Left ventricle myocardium superior (tissue), 1 donor: ENCODE results near the gene AFMID. TPM values are rescaled to one million over a fixed set of nuclear protein-coding genes. Genes with fewer than 3 reads are reported as not detected.

Source experiments
- ATAC-seq: fragments of 200-7000 bp; cut with Tn5 transposase; one replicate; pipeline ENCODE4 v1.9.1; 2020; ENCODE audit warnings: mild to moderate bottlenecking, moderate library complexity
- DNase-seq: peaks from one replicate; pipeline ENCODE4 v3.0.0-alpha.2; 2020
- intact Hi-C: fragments of 100-400 bp; cut with micrococcal nuclease; formaldehyde crosslinking; loops from one replicate; pipeline ENCODE4 v1.11.0; 2022
- total RNA-seq: library from RNA; stranded (reverse); fragmentation: NEBNext Ultra II Directional; extraction: Animal tissue kit (Norgen Biotek cat#: 25700); gene quantifications from one replicate; pipeline ENCODE4 v1.2.1, GENCODE V29; 2021
- donor health status: DM: no; HTN: yes; CAD: no; lungs with severe emphysema.

Gene AFMID
- total RNA-seq, 1 donor from 2014 or later = 45.0 TPM

DNA sequence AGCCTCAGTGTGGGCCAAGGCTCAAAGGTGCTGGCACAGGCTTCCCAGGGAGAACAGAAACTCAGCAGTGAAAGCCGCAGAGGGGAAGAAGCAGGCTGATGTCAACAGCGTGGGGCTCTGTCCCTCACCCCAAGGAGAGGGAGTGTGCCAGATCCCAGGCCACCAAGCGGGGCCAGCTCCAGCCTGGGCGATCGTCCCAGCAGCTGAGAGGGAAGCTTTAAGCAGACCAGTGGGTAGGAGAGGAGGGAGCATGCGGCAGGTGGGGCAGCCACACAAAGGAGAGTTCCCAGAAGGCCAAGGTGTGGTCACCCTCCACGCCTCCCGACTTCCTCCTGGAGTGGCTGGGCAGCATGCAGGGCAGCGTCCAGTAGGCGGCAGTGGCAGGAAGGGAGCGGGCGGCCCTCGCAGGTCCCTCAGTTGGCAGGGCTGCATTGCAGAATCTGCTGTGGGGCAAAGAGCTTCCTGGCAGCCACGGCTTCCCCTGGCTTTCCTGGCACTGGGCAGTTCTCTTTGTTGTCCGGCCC lies 12.8 kb upstream of the AFMID start:
- ATAC-seq (peak; percentile 74), DNase-seq (peak; percentile 91)
- intact Hi-C loops = no loop called here

DNA sequence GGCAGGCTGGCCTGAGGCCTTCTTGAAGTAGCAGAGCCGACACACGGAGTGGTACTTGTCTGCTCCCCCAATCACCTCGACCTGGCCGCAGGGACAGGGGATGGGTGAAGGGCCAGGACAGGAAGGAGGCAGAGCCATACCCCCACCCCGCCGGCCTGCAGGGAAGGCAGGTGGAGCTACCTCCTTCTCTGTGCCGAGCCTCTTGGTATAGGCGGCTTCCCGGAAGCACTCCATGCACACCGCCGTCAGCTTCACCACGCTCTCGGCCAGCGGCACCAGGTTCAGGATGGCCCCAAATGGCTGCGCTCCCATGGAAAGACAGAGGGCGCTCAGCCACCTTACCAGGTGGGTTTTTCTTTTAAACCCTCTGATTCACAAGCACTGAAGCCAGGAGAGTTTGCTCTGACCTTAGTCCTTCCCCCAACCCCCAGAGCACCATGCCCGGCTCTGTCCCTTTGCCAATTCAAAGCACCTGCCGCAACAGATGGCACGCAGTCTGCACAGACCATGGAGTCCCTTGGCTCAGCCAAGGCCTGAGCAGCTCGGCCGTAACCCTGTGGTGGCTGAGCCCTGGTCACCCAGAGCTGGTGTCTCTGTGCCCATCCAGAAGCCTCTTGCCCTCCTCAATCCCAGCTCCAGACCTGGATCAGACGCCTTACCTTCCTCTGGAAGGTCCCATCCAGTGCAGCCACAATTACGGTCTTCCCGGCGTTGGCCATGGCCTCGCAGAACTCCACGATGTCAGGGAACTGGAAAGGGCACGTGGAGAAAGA lies 12.1 kb upstream of the AFMID start:
- DNase-seq = no peak
- intact Hi-C loops = no loop called here
- ATAC-seq = peak; percentile 3

DNA sequence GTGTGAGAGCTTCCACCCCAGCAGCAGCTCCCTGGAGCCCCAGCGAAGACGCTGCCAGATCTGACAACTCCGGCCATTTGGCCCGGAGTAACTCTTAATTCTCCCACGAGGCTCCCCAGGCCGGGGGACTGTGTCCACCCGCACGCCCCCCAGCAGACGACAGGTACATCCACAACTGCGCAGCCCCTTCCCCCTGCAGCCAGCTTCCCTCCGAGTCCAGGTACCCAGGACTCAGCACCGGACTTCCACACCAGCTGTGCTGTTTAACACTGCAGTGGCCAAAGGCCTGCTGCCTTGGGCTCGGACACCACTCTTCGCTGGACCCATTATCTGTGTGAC lies 11.6 kb upstream of the AFMID start:
- ATAC-seq = no peak
- intact Hi-C loops = no loop called here
- no peak for DNase-seq

DNA sequence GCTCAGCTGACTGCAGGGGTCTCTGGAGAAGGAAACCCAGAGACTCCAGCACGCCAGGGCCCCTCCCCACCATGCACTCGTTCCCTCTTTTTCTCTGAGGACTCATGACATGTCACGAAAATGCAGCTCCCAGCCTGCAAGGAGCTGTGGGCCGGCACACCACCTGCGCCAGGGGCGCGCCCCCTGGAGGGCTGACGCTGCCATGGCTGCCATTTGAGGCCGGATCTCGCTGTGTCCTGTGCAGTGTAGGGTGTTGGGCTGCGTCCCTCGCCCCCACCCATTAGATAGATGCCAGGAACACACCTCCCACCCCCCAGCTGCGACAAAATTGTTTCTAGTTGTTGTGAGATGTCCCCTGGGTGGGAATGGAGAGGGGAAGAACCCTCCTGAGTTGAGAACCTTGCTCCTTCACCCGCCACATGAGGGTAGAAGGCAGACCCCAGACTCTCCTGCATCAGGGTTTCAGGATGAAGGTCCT lies 10.6 kb upstream of the AFMID start:
- intact Hi-C loops = no loop called here
- DNase-seq (peak; percentile 89), ATAC-seq (peak; percentile 31)

DNA sequence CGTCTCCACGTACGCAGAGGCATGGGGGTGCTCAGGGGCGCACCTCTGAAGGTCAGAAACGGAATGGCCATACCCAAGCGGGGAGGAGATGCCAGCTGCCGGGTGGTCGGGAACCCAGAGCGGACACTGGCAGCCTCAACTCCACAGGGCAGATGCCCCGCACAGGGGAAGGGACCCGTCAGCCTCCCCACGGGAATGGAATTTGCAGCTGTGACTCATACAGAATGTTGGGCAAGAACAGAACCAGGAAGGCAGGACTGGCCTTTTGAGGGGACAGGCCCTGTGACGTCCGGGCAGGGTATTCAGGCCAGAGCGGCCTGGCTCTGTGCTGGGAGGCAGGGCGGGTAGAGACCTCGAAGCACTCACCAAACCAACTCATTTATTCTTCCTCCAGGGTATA lies 7.8 kb upstream of the AFMID start:
- ATAC-seq = no peak
- DNase-seq = no peak
- intact Hi-C loops = no loop called here

DNA sequence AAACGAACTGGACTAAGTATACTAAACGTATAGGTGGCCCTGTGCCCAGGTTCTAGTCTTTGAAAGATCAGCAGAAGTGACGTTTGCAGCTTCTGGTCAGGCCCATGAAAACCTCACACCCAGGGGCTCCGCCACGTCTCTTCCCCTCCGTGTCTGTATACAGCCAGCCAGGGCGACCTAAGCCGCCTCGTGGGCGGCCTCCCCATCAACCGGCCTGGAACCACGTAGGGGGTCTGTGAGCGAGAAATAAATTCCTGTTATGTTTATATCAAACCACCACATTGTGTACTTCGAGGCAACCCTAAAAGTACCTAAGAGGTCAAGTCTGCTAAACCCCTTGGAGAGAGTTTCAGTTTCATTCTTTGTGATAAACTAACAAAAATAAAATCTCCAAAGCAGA lies 7.1 kb upstream of the AFMID start:
- no peak for DNase-seq
- intact Hi-C loops = no loop called here

DNA sequence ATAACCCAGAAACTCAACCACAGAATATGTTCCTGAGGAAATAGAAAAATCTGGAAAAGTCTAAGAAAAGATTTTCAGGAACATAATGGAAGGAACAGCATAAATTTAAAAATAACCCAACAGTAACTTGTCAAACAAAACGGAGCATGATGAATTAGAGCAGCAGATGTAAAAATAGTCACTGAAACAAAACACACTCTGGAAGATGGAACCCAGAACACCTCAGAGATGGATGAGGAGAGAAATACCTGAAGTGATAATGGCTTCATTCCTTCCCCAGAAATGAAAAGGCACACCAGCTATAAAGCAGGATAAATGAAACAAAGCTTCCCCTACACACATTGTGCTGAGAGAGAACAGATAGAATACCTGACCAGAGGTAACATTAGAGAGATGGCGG lies 6.7 kb upstream of the AFMID start:
- DNase-seq = no peak
- ATAC-seq = no peak
- intact Hi-C loops = no loop called here

More for the DNA sequence above, 7.1 kb upstream of the AFMID start:
- no peak for ATAC-seq

DNA sequence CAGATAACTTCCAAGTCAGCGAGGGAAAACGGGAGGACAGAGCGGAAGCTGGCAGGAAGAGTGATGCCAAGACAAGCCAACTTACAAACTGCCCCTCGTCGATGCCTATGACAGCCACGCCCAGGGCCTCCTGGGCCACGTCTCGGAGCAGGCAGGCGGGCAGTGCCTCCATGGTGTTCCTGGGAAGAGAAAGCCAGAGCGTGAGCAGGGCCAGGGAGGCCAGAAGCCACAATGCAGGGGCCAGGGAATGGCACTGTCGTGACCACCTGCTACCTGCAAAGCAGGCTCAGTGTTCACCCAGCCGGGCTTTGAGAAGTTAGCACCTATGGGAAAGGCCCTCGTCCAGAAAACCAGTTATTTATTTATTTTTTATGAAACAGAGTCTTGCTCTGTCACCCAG lies 4.7 kb upstream of the AFMID start:
- DNase-seq (no peak), ATAC-seq (no peak)
- intact Hi-C loops = no loop called here

DNA sequence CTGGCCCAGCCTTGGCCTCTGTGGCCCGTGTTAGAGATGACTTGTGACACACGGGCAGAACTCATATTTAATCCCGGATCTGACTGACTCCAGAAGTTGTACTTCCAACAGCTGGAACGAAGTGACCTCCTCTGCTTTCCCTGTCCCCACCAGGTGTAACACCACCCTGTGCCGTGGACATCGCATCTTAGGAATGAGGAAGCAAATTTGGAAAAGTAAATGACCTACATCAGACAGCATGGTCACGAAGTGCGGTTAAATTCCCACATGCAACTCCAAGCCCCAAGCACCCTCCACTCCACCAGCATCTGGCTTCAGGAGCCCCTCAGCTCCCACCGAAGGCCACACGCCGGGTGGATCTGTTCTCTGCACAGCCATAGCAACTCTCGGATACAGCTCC lies 3.2 kb upstream of the AFMID start:
- DNase-seq (no peak), ATAC-seq (no peak)
- intact Hi-C loops = no loop called here

DNA sequence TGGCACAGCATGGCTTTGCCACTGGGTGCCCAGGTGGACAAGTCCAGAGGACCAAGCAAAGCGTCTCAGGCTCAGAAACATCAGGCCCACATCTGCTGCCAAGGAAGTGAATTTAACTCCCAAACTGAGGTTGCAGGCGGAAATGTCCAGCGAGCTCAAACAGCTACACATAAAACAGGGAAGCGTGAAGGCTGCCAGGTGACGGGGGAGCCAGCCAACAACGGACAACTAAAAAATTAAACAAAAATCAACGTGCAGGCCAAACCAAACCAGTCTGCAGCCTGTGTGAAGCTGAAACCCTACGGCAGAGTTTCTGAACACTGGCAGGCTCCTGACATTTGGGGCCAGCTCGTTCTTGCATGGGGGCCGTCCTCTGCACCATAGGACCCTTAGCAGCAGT lies 2.8 kb upstream of the AFMID start:
- ATAC-seq = no peak
- no peak for DNase-seq
- intact Hi-C loops = no loop called here

DNA sequence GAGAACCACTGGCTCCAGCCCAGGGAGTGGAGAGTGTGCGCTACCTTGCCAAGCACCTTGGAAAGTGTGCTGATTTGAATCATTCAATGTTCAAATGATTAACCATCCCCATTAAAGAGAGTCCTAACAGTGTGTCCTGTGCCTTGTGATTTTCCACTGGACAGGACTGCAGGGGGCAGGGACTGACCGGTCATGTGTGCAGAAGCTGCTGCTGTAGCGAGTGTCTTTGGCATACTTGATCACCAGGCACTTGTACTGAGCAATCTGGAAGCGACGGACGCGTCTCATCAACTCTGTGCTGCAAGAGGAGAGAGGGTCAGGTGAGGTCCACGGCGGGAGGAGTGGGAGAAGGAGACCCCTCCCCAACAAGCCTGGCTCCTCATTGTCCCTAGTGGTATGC lies 2.3 kb upstream of the AFMID start:
- DNase-seq (no peak), ATAC-seq (no peak)
- intact Hi-C loops = no loop called here

DNA sequence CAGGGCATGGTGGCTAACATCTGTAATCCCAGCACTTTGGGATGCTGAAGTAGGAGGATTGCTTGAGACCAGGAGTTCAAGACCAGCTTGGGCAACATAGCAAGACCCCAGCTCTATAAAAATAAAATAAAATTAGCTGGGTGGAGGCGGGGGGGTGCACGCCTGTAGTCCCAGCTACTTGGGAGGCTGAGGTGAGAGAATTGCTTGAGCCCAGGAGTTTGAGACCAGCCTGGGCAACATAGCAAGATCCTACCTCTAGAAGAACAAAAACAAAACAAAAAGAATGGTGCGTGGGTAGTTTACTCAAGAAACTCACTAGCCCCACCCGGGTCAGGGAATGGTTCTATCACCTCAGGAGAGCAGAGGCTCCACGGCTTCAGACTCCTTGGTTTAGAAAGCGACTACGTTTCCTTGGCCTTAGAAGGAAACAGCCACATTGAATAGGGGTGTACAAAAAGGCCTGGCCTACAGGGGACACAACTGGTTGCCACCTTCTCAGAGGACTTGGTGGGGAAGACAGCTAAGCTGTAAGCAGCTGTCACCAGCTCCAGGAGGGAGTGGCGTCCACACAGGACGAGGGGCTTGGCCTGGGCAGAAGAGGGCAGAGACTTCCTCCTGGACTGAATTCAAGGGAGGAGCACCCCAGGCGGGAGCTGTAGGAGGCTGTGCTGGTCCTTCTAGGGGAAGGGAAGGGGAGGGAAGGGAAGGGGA lies 1.0 kb upstream of the AFMID start:
- DNase-seq (no peak), ATAC-seq (peak; percentile 46)
- intact Hi-C loops = no loop called here

DNA sequence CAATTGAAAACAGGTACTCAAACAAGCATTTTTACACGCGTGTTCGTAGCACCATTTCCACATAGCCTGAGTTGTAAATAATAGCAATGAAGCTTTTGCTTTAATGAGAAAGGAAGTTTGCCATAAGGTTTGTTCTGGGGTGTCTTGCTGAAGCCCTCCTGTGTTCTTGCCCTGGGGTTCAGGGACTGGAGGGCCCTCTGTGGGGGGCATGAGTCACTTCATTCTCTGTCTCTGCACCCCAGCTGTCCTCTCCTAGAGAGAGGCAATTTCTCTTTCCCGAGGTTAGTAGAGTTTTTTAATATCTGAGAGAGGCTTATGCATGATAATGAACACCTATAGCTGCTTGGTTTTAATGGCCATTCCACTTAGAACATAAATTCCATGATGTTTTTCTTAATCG lies 9.6 kb downstream of the AFMID start:
- DNase-seq (no peak), ATAC-seq (no peak)
- intact Hi-C loops = no loop called here

DNA sequence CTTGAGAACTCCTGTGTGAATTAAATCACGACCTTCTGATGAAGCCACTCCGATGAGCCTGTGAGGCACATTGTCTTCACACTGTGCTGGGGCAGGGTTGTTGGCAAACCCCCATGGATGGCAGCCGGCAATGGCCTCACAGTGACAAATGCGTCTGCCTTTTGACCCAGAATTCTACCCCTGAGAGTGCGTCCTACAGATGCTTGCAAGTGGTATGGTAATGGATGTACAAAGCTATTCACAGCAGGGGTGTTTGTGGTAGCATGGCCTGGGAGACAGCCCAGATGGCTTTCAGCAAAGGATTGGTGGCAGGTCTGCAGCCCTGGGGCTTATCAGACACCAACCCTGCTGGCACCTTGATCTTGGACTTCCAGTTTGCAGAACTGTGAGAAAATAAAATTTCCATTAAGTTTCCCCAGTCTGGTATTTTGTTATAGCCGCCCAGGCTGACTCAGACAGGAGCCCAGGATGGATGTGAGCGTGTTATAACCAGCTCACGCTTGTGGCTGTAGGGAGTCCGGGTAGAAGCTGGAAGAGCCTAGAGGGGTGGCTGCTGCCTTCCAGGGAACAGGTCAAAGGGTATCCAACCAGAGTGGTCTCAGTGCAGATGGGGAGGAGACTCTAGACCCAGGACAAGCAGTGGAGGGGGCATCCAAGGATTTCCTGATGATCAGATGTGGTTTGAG lies 10.1 kb downstream of the AFMID start:
- intact Hi-C loops = no loop called here
- DNase-seq = peak; percentile 60
- ATAC-seq = peak; percentile 64

DNA sequence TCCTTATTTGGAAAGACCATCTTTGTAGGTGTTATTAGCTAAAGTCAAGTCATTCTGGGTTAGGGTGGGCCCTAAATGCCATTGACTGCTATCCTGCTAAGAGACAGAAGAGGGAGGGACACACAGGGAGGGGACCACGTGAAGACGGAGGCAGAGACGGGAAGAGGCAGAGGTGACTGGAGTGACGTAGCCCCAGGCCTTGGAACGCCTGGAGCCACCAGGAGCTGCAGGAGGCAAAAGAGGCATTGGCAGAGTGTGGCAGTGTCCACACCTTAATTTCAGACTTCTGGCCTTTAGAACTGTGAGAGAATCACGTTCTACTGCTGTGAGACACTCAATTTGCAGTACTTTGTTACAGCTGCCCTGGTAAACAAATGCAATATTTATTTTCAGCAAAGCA lies 13.3 kb downstream of the AFMID start:
- ATAC-seq (no peak), DNase-seq (no peak)
- intact Hi-C loops = no loop called here

DNA sequence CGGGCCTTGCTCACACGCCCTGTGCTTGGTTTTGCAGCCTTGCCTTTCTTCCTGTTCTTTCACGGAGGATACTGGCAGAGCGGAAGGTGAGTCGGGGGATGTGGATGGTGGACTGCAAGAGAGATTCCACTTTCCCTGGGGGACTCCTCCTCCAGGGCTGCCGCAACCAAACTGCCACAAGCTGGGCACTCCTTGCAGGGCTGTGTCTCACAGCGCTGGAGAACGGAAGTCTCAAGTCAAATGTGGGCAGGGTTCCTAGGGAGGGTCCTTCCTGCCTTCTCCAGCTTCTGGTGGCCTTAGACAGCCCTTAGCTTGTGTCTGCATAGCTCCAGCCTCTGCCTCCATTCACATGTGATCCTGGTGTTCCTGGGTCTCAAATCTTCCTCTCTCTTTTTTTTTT lies 15.5 kb downstream of the AFMID start:
- ATAC-seq = peak; percentile 34
- intact Hi-C loops = no loop called here
- DNase-seq = no peak

DNA sequence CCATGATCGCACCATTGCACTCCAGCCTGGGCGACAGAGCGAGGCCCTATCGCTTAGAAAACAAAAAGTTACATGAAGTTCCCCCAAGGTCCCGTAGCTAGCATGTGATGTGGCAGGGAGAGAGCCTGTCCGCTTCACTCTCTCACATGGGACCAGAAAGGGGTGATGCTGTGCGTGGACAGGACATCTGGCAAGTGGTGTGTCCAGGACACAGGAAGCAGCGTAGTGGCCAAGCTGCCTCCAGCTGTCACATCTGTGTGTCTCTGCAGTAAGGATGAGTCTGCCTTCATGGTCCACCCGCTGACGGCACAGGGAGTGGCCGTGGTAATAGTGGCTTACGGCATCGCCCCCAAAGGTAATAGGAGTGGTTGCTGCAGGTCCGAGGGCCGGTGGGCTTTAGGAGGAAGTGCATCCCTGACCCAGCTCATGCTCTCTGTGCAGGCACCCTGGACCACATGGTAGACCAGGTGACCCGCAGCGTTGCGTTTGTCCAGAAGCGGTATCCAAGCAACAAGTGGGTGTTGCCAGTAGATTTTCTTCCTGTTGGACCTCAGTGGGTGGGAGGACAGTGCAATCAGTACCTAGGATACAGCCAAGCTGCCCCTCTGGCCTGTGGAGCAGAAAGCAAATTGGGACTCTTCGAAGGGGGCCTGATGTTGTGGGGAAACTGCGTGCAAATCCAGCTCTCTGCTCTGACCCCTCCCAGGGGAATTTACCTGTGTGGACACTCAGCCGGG lies 17.4 kb downstream of the AFMID start:
- intact Hi-C loops = no loop called here
- ATAC-seq (no peak), DNase-seq (no peak)

DNA sequence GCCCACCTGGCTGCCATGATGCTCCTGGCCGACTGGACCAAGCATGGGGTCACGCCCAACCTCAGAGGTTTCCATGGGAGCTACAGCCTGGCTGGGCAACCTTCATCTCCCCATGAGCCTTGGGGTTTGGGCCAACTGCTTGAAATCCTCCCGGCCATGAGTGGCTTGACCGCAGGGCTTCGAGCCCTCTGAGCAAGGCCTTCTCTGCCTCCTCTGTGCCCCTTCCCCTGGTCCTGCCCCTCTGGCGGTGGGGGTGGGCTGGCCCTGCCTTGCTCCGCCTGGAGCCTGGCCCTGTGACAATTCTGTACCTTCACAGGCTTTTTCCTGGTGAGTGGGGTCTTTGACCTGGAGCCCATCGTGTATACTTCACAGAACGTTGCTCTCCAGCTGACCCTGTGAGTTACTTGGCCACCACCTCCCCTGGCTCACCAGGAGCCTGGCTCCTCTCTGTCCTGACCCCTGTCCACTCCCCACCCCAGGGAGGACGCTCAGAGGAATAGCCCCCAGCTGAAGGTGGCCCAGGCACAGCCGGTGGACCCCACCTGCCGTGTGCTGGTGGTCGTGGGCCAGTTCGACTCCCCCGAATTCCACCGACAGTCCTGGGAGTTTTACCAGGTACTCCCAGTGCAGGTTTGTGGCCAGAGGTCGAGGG lies 18.1 kb downstream of the AFMID start:
- intact Hi-C loops = no loop called here
- DNase-seq (no peak), ATAC-seq (peak; percentile 12)

DNA sequence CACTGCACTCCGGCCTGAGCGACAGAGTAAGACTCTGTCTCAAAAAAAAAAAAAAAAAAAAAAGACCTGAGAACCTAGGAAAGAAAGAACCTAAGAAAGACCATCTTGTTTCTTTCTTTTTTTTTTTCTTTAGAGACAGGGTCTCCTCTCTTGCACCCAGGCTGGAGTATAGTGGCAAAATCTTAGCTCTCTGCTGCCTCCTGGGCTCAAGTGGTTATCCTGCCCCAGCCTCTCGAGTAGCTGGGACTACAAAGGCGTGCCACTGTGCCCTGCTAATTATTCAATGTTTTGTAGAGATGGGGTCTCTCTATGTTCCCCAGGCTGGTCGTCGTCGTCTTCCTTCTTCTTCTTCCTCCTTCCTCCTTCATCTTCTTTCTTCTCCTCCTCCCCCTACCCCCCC lies 19.1 kb downstream of the AFMID start:
- ATAC-seq (no peak), DNase-seq (no peak)
- intact Hi-C loops = no loop called here
